SK-N-MC (cell line): ENCODE measurements around the gene MAGIX.
"Not testable (repeated sequence)": the region's sequence is repeated elsewhere in the genome, so short reads cannot be mapped to it uniquely, and the experiment has no call there.

Experiments used
- DNase-seq: peaks from one replicate; pipeline ENCODE4 v3.0.0-alpha.2; 2011; ENCODE audit warnings: low read depth, low spot score
- H3K27ac ChIP-seq: fragments of 200-600 bp; sonication (generic); 2 replicates; pipeline ENCODE4 v1.5.1; 2016; ENCODE audit warnings: mixed run types
- H3K36me3 ChIP-seq: fragments of 200-600 bp; sonication (generic); 2 replicates; pipeline ENCODE4 v1.6.1; 2017; ENCODE audit warnings: antibody characterized with exemption, low read length, mixed read lengths; ENCODE audit not compliant: insufficient read depth
- H3K4me3 ChIP-seq: fragments of 200-600 bp; sonication (generic); 2 replicates; pipeline ENCODE4 v1.5.1; 2016
- H3K9ac ChIP-seq: fragments of 200-600 bp; sonication (generic); 2 replicates; pipeline ENCODE4 v1.8.0; 2017; ENCODE audit warnings: mixed run types, mixed read lengths; ENCODE audit not compliant: insufficient read length
- H3K9me3 ChIP-seq: fragments of 200-600 bp; sonication (generic); 2 replicates; pipeline ENCODE4 v1.6.1; 2017; ENCODE audit warnings: low read depth, mild to moderate bottlenecking, antibody characterized with exemption, low read length, moderate library complexity, mixed read lengths
- EZH2 ChIP-seq: fragments of 200-600 bp; sonication (generic); IDR thresholded peaks from one replicate; pipeline ENCODE4 v1.6.1; 2017; ENCODE audit warnings: antibody characterized with exemption
- FOXP2 ChIP-seq: optimal IDR thresholded peaks from 2 replicates; pipeline ENCODE3; 2011; ENCODE audit warnings: mild to moderate bottlenecking, moderate library complexity; ENCODE audit not compliant: insufficient read depth; ENCODE audit errors: extremely low read length, control extremely low read depth
- POLR2AphosphoS5 ChIP-seq: IDR thresholded peaks from 2 replicates; pipeline ENCODE4 v1.6.1; 2012; ENCODE audit warnings: mild to moderate bottlenecking, low read depth, low read length, borderline replicate concordance

MAGIX gene

DNA sequence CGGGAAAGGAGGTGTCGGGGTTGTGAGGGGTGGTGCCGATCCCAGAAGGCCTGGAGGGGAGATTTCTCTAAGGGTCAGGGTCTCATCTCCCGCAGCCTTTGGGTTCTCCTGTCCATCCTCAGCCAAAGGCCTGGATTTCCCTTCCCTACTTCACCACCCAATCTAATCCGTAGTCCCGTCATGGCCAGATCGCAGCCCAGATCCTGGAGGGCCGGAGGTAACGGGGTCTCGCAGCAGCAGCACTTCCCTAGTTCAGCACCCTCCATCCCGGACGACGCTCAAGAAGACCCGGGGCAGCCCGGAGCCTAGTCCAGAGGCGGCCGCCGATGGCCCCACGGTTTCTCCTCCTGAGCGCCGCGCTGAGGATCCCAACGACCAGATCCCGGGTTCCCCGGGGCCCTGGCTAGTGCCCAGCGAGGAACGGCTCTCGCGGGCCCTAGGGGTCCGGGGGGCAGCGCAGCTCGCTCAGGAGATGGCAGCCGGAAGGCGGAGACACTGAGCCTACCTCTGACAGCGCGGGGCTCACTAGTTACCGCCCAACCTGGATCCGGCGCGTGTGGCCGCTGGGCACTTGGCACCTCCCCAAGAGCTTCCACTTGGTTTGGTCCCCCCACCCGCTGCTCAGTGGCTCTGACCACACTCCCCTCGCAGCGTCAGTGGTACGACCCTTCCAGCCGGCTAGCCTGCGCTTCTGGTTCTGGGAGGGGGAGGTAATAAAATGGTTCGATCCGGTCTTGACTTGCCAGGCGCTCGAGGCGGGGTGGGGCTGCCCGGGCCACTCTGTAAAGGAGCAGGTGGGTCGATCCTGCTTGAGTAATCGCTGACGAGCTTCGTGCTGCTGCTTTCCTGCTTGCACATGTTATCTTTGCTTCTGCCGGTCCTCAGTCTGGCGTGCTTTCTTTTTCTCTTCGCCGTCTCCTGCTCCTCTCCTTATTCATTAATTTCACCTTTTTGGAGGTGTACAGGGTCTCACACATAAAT lies 3.6 kb downstream of the MAGIX start:
- no peaks in the 10 kb centered on the region for H3K9me3 ChIP-seq
- H3K36me3 ChIP-seq = no peaks in the 10 kb centered on the region
- no peak overlapping the region for H3K4me3 ChIP-seq
- TF ChIP-seq POLR2AphosphoS5 (no peak), FOXP2 (no peak), EZH2 (no peak)
- no peak overlapping the region for H3K9ac ChIP-seq
- no peak for DNase-seq
- no peak overlapping the region for H3K27ac ChIP-seq

DNA sequence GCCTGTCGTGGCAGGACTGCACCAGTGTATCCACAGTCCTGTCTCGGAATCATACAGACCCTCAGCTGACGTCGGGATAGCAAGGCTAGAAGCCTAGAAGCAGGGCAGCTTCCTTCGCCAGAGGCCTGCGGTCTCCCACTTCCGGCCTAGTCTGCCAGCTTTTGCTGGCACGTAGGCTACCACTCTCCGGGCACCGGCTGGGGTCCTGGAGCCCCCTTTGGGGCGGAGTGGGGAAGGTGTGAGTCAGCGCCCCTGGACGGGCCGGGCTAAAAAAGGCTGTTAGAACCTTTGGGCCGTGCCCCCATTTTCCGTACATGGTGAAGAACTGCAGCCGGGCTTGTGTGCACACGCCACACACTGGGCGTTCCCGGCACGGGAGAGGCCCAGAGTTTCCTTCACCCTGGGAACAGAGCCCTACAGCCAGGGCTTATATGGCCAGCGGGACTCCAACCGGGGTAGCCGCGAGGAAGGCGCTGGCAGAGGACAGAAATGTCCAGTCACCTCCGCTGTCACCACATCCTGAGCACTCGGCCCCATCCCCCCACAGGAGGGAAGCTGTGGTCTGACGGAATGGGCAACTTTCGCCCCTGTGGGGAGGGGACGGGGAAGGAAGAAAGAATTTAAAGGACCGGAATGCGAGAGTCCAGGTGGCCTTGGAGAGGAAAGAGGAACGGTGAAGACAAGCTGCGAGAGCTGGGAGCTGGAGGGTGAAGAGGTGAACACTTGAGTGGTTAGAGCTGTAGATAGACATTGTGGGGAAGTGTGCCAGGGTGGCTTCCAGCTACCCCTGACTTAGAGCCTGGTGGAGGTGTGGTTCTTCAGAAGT lies 4.6 kb downstream of the MAGIX start:
- Histone ChIP-seq H3K9ac (no peak overlapping the region), H3K4me3 (no peak overlapping the region)
- DNase-seq = no peak

GRCh38 chrX:49167740-49168108 lies 5.2 kb downstream of the MAGIX start:
- no peak for DNase-seq
- TF ChIP-seq FOXP2 (no peak), POLR2AphosphoS5 (no peak), EZH2 (no peak)
- Histone ChIP-seq H3K9ac (no peak overlapping the region), H3K36me3 (no peaks in the 10 kb centered on the region), H3K4me3 (no peak overlapping the region), H3K27ac (no peak overlapping the region), H3K9me3 (no peaks in the 10 kb centered on the region)

More for the DNA sequence above, 4.6 kb downstream of the MAGIX start:
- no peaks in the 10 kb centered on the region for H3K36me3 ChIP-seq
- TF ChIP-seq EZH2 (no peak), POLR2AphosphoS5 (no peak), FOXP2 (no peak)
- no peaks in the 10 kb centered on the region for H3K9me3 ChIP-seq
- no peak overlapping the region for H3K27ac ChIP-seq

GRCh38 chrX:49171752-49172279 lies 9.3 kb downstream of the MAGIX start, which contains the start of gene PLP2:
TSS of gene PLP2 (plus strand) at chrX:49171898. CDS start at chrX:49172001, 103 bp downstream.
- H3K4me3 ChIP-seq = peak within 1 kb of the TSS; percentile 82
- no peaks in the 10 kb centered on the region for H3K9me3 ChIP-seq
- no peak for DNase-seq

DNA sequence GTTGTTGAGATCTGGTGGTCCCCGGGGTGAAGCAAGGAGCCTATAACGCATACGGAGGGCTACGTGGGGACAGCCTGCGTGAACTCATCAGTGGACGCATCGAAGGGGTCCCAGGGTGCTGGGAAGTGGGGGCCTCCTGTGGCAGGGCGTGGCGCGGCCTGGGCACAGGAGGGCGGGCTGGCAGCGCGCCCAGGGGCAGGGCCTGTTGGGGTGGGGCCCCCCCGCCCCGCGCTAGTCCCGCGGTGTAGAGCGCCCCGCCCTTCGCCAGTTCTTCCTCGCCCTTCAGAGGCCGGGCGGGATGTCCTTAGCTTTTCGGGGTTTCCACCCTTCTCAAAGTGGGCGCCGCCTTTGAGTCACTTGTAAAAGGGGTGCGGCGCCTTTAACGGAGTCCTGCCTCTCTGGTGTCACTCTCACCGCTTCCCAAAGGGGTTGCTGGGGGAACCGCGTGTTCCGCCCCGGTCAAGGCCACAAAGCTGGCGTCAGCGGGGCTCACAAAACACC lies 9.8 kb downstream of the MAGIX start:
- peak overlapping the region; percentile 75 for H3K9ac ChIP-seq
- no peak for DNase-seq
- no peaks in the 10 kb centered on the region for H3K9me3 ChIP-seq
- peak overlapping the region; percentile 57; the same call in 1 of the 2 replicates for H3K27ac ChIP-seq
- no peak for TF ChIP-seq FOXP2
- no peak for TF ChIP-seq EZH2
- TF ChIP-seq POLR2AphosphoS5 = peak; percentile 36; the same call in 1 of the 2 replicates
- peaks cover 14% of the 10 kb centered on the region; the same call in 1 of the 2 replicates for H3K36me3 ChIP-seq
- peak overlapping the region; percentile 82 for H3K4me3 ChIP-seq

More at GRCh38 chrX:49171752-49172279, 9.3 kb downstream of the MAGIX start, which contains the start of gene PLP2:
- H3K27ac ChIP-seq = peak within 1 kb of the TSS; percentile 57; the same call in 1 of the 2 replicates
- peak within 1 kb of the TSS; percentile 75 for H3K9ac ChIP-seq
- H3K36me3 ChIP-seq = peaks cover 14% of the 10 kb centered on the region; the same call in 1 of the 2 replicates
- no peak for TF ChIP-seq EZH2
- TF ChIP-seq POLR2AphosphoS5 = peak; percentile 48; the same call in 1 of the 2 replicates

DNA sequence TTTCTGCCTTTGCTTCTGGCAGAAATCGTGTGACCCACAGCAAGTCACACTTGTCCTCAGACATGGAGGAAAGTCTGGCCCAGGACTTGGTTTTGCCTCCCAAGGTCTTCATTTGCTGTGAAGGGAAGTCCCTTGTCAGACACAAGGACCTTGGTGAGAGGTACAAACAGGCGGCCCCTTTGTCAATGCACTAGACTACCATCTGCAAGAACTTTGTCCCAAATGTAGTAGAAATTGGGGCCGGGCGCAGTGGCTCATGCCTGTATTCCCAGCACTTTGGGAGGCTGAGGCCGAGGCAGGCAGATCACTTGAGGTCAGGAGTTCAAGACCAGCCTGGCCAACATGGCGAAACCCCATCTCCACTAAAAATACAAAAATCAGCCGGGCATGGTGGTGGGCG lies 11.0 kb downstream of the MAGIX start:
- peak overlapping the region; percentile 82; the same call in 1 of the 2 replicates for H3K4me3 ChIP-seq
- H3K9ac ChIP-seq, DNase-seq, H3K9me3 ChIP-seq, H3K27ac ChIP-seq: not testable (repeated sequence)
- peaks cover 14% of the 10 kb centered on the region; the same call in 1 of the 2 replicates for H3K36me3 ChIP-seq

DNA sequence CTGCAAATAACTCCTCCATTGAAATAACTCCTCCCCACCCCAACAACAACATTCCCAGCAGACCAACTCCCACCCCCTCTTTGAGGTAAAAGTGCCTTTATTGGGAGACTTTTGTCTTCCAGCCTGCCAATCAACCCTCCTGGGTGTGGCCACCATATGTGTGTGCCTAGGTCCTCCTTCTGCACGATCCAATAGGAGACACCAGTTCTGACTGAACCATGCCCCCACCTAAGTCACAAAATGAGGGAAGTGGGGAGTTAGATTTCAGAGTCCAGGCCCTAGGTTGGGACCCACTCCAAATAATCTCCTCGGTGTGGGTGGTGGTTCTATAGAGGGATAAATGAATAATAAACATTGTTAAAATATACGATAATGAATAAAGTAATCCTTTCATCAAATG lies 12.2 kb downstream of the MAGIX start:
- no peak overlapping the region for H3K9ac ChIP-seq
- TF ChIP-seq FOXP2 = no peak
- TF ChIP-seq POLR2AphosphoS5 = no peak
- no peak for TF ChIP-seq EZH2
- no peaks in the 10 kb centered on the region for H3K9me3 ChIP-seq
- no peak for DNase-seq
- peaks cover 14% of the 10 kb centered on the region; the same call in 1 of the 2 replicates for H3K36me3 ChIP-seq
- H3K4me3 ChIP-seq = no peak overlapping the region
- H3K27ac ChIP-seq = no peak overlapping the region
